ENCODE measurements around the gene BTG1. TPM values are rescaled to one million over a fixed set of nuclear protein-coding genes. Genes with fewer than 3 reads are reported as not detected.
A peak's percentile ranks its signal among the peaks of the same experiment; 100 is the strongest.
"Not testable (repeated sequence)": the region's sequence is repeated elsewhere in the genome, so short reads cannot be mapped to it uniquely, and the experiment has no call there.

Gene BTG1
- total RNA-seq, 1 experiment from 2014 or later = 6.2 TPM

DNA sequence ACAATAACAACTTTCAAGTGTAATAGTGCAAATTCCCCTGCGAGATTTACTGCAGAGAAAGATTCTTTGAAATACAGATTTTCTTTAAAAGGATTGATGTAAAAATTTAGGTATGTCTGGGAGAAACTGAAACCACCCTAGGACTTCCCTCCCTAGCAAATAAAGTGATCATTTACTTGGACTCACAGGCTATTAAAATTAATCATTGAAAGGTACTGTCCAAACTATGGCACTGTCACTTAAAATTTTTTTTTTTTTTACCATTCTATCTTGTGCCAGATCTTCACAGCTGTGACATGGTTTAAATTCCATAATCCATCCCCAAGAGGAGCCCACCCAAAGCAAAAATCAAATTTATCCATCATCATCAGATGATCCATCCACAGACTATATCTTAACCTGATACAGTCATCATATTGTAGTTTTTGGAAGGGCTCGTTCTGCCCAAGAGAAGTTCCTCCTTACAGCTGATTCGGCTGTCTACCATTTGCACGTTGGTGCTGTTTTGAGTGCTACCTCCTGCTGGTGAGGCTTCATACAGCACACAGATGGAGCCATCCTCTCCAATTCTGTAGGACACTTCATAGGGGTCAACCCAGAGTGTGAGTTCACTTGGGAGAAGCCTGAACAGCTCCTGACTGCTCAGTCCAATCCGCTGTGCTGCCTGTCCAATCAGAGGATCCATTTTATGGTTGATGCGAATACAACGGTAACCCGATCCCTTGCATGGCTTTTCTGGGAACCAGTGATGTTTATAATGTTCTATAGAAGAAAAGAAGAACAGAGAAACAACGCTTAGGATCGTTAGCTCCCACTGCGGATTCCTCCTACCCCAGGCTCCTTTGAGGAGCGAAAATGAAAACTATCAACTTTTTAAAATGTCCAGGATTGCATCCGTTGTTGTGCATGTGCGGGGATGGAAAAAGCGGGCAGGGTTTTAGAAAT, 1.7 kb downstream of the BTG1 start:
- H3K27ac ChIP-seq = peak overlapping the region; percentile 80
- peak overlapping the region; percentile 84 for H3K4me3 ChIP-seq
- peaks cover 65% of the 10 kb centered on the region for H3K36me3 ChIP-seq
- no peaks in the 10 kb centered on the region for H3K27me3 ChIP-seq (replicated peaks)
- no peaks in the 10 kb centered on the region for H3K9me3 ChIP-seq (replicated peaks)
- peaks cover 39% of the 10 kb centered on the region for H3K4me1 ChIP-seq (replicated peaks)
- DNase-seq (ENCODE audit: low read depth in 1 of 2, low spot score in 2 of 2) = peak; percentile 71 to 74

DNA sequence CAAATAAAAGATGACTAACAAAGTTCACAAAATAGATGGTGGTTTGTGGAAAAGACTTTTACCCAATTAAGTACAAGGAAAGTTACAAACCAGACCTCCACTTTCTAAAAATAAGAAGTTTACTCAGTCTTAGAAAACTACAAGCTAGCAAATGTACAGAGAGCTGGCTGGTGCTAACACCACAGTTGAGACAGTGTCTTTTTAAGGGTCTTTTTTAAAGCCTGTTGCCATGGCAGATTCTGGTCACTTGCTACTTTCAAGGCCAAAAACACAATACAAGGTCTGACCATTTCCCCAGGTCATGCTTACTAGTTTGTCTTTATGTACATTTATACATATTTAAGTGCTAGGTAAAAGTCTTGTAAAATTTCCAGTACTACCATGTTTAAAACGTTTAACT, 2.4 kb downstream of the BTG1 start:
- H3K9me3 ChIP-seq (replicated peaks) = no peaks in the 10 kb centered on the region
- no peak for DNase-seq (ENCODE audit: low read depth in 1 of 2, low spot score in 2 of 2)
- H3K36me3 ChIP-seq = peaks cover 70% of the 10 kb centered on the region
- peak overlapping the region; percentile 84 for H3K4me3 ChIP-seq
- H3K27ac ChIP-seq = peak overlapping the region; percentile 1; the same call in 1 of the 2 replicates
- H3K27me3 ChIP-seq (replicated peaks) = no peaks in the 10 kb centered on the region
- peaks cover 44% of the 10 kb centered on the region for H3K4me1 ChIP-seq (replicated peaks)

DNA sequence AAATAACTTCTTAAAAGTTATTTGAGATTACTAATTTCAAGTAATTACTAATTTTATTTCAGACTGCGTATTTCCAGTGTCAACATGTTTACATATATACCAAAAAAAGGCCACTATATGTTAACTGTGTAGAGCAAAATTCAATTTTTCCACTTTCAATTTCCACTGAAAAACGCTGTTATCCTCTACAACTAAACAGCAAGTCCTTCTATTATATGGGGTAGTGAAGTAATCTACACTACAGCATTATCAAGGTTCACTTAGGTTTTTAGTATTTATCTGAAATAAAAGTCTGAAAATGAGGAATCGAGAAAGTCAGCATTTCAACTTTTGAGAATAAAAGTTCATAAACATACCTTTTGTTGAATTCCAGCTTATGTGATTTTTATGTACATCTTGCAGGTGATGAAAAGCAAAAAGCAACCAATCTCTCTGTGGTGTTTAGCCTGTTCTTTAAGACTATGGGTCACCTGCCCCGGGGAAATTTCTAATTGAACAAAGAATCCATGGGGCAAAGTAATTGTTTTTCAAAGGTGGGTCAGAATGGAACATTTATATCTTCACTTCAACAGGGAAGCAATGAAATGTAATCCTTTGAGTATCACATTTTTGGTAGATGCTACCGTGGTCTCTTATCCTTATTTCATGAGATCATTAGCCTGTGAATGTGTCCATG, 3.3 kb downstream of the BTG1 start:
- peak overlapping the region; percentile 84 for H3K4me3 ChIP-seq
- H3K27ac ChIP-seq = no peak overlapping the region
- H3K27me3 ChIP-seq (replicated peaks) = no peaks in the 10 kb centered on the region
- no peak for DNase-seq (ENCODE audit: low read depth in 1 of 2, low spot score in 2 of 2)
- H3K4me1 ChIP-seq (replicated peaks) = peaks cover 53% of the 10 kb centered on the region
- no peaks in the 10 kb centered on the region for H3K9me3 ChIP-seq (replicated peaks)
- peaks cover 79% of the 10 kb centered on the region for H3K36me3 ChIP-seq

DNA sequence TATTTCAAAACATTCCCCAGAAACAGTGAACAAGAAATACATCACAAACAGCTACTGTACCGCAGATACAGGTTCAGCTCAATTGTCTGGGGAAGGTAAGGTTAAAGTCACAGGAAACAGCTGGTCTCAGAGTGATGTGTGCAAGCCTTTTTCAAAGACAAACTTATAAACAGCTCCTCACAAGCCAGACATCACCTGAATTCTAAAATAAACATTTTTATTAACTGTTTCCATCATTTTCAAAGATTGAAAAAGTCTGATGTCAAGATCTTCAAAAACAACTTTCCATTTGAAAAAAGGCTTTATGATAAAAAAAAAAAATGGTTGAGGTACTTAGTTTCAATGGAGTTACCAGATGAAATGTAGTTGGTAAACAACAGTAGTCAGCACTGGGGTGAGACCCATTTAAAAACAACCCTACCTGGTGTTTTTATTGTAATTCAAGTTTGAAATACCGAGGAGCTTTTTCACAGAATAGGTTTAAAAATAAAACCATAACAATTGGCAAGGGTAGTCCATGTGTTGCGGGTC, 4.0 kb downstream of the BTG1 start:
- Histone ChIP-seq H3K36me3 (peaks cover 84% of the 10 kb centered on the region), H3K4me1 (replicated peaks) (peaks cover 60% of the 10 kb centered on the region)
- no peak for DNase-seq (ENCODE audit: low read depth in 1 of 2, low spot score in 2 of 2)

DNA sequence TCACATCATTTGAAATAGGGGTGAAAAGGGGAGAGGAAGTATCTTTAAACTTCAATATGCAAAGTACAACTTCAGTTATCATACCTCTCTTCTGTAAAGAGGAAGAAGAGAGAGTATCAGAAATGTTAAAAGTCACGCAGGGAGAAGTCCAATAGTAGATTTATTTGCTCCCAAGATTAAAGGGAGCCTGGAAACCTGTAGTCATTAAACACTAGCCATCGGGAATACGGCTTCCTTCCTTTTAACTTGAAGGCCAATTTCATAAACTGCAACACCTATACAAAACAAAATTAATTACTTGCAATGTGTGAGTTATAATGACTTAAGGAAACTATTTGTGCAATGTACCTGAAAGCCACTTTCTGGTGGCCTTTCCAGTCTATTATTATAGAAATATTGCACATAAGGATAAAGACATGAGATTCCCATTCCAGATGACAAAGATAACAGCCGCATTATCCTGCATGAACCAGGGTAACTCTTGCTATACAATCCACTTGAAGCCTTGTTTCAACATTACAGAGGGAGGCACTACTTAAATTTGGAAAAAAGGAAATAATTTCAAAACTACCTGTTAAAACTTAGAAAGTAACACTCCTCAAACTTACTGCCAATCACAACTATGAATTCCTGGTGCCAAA, 4.6 kb downstream of the BTG1 start:
- H3K4me1 ChIP-seq (replicated peaks) = peaks cover 66% of the 10 kb centered on the region
- no peaks in the 10 kb centered on the region for H3K9me3 ChIP-seq (replicated peaks)
- DNase-seq (ENCODE audit: low read depth in 1 of 2, low spot score in 2 of 2) = no peak
- H3K4me3 ChIP-seq = peak overlapping the region; percentile 84
- H3K27ac ChIP-seq = no peak overlapping the region
- peaks cover 90% of the 10 kb centered on the region for H3K36me3 ChIP-seq
- no peaks in the 10 kb centered on the region for H3K27me3 ChIP-seq (replicated peaks)

More for the DNA sequence above, 4.0 kb downstream of the BTG1 start:
- H3K9me3 ChIP-seq (replicated peaks) = no peaks in the 10 kb centered on the region
- H3K4me3 ChIP-seq = peak overlapping the region; percentile 84
- H3K27ac ChIP-seq = no peak overlapping the region
- H3K27me3 ChIP-seq (replicated peaks) = no peaks in the 10 kb centered on the region

DNA sequence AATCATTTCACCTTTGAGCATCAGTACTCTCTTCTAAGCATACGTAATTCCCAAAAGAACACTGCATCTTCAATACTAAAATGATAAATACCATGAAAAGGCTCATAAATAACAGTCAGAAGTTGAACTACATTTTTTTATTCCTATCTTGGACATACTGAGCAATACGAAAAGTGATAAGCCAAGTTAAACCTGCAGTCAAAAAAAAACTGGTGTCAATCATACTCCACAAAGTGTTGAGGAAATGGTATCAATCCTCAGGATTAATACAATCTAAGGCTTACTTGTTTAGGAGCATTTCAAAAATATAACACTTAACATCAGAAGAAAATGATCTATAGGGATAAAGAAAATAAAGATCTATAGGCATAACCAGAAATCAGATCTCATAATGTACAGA, 5.5 kb downstream of the BTG1 start:
- peaks cover 71% of the 10 kb centered on the region for H3K4me1 ChIP-seq (replicated peaks)
- no peaks in the 10 kb centered on the region for H3K27me3 ChIP-seq (replicated peaks)
- DNase-seq (ENCODE audit: low read depth in 1 of 2, low spot score in 2 of 2) = no peak
- H3K27ac ChIP-seq = no peak overlapping the region
- no peaks in the 10 kb centered on the region for H3K9me3 ChIP-seq (replicated peaks)
- H3K36me3 ChIP-seq = peaks cover 87% of the 10 kb centered on the region
- no peak overlapping the region for H3K4me3 ChIP-seq

DNA sequence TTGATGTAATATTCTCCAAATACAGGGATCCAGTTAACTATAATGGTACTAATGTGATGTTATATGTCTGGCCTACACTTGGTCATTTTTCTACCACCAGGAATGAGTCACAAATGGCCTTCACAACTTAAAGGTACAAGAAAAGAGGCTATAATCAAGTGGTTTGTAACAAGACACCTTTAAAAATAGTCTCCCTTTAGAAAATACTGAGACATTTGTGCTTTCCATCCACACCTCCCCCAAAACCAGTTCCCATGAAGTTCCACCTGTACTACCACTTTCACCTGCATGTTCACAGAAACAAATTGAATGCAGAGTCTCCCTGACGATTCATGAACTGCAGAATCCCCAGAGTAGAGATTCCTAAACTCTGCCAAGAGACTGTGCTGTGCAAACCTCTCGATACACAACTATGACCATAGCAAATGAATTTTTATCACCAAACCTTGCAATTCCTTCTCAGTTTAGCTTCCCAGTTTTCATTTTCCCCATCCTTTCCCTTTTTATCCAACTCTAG, 6.0 kb downstream of the BTG1 start:
- Histone ChIP-seq H3K27me3 (replicated peaks) (no peaks in the 10 kb centered on the region), H3K4me3 (no peak overlapping the region), H3K4me1 (replicated peaks) (peaks cover 75% of the 10 kb centered on the region), H3K27ac (no peak overlapping the region), H3K36me3 (peaks cover 82% of the 10 kb centered on the region), H3K9me3 (replicated peaks) (no peaks in the 10 kb centered on the region)
- no peak for DNase-seq (ENCODE audit: low read depth in 1 of 2, low spot score in 2 of 2)

DNA sequence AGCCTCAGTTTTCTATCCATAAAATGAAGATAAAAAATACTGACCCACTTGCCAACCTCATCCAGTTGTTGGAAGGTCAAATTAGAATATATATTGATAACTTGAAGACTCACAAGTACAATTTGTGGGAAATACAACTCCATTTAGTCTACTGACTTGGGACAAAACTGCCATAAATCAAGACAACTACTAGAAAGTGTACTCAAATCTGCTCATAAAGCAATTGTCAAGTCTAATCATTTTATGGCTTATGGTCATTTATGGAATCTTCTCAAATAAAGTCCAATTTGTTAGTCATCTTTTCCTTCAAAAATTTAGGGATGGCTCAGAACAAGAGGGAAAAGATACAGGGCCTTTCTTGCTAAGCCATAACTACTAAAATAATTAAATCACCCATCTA, 7.0 kb downstream of the BTG1 start:
- H3K27me3 ChIP-seq (replicated peaks) = no peaks in the 10 kb centered on the region
- peak overlapping the region; percentile 97 for H3K27ac ChIP-seq
- no peak for DNase-seq (ENCODE audit: low read depth in 1 of 2, low spot score in 2 of 2)
- no peaks in the 10 kb centered on the region for H3K9me3 ChIP-seq (replicated peaks)
- peaks cover 72% of the 10 kb centered on the region for H3K36me3 ChIP-seq
- H3K4me3 ChIP-seq = no peak overlapping the region
- H3K4me1 ChIP-seq (replicated peaks) = peaks cover 86% of the 10 kb centered on the region

DNA sequence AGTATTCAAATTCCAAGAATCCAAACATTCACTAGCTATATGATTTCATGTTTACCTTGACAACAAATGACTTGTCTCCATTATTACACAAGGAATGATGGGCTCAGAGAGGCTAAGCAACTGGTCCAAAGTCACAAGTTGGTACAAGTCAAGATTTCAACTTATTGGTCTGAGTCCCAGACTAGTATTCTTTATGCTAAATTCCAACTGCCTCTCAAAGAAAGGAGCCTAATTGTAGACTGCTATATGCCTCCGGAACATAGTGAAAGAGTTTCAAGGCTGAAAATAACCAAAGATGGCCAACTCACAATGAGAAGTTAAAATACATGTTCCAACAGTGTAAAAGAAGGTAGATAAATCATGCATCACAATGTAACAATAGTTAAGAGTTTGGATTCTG, 7.5 kb downstream of the BTG1 start:
- no peak overlapping the region for H3K4me3 ChIP-seq
- no peaks in the 10 kb centered on the region for H3K27me3 ChIP-seq (replicated peaks)
- H3K4me1 ChIP-seq (replicated peaks) = peaks cover 82% of the 10 kb centered on the region
- H3K27ac ChIP-seq = peak overlapping the region; percentile 97
- H3K9me3 ChIP-seq (replicated peaks) = no peaks in the 10 kb centered on the region
- no peak for DNase-seq (ENCODE audit: low read depth in 1 of 2, low spot score in 2 of 2)
- H3K36me3 ChIP-seq = peaks cover 67% of the 10 kb centered on the region

DNA sequence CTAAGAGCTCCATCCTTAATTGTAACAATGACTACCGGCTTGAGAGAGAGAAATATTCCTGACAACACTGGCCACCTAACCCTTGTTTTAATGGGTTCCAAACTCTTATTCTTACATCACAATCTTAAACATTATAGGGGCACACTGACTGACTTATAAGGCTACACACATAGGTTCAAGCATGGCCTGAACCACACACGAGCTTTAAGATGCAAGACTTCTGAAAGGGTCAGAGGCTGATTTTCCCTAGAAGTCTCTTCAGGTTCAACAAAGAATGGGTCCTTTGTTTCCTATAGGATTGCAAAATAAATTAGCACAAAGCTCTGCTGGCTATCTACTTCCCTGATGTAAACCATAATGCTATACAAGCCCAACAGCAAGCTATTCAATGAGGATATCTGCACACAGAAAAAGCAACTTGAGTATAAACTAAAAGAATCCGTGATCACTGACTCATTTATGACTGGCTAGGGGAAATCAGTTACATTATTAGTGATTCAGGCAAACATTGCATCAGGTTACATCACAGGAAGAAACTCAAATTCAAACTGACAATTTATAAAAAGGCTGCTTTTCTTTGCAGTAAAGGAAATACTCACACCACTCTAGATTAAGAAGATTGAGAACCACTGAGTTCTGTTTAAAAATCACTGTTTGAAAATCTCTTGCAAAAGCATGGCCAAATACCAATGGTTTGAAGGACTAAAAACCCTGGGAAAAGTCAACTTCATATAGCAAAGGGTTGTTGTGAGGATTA, 8.5 kb downstream of the BTG1 start:
- Histone ChIP-seq H3K9me3 (replicated peaks) (no peaks in the 10 kb centered on the region), H3K4me1 (replicated peaks) (peaks cover 72% of the 10 kb centered on the region), H3K4me3 (no peak overlapping the region), H3K36me3 (peaks cover 57% of the 10 kb centered on the region), H3K27me3 (replicated peaks) (no peaks in the 10 kb centered on the region), H3K27ac (peak overlapping the region; percentile 97)
- DNase-seq (ENCODE audit: low read depth in 1 of 2, low spot score in 2 of 2) = peak in 1 of 2 experiments; percentile 71

DNA sequence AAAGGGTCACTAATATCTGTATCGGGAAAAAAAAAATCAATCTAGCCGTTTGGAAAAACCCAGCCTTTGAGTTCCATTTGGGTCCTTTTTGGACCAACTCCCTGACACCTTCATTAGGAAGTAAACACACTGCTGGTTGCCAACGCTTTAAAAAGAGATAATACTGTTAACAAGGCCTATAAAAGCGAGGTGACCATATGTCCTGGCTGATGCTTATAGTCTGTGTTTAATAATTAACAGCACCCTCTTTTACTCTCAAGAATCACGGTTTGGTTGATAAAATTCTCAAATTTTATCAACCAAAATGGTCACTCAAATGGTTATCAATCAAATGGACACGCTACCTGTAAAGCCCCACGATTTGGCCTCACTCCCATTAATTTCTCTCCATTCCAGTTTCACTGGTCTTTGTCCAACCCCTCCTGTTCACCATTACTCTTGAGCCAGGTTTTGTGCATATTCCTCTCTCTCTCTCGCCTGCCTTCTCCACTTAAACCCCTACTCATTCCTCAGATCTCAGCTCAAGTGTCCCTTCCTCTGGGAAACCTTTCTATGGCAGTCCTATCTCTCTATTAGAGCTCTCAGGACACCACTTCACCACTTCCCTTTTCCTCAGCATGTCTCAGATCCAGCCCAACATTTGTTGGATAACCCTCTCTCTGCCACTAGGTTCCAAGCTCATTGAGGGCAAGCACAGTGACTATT, 9.5 kb downstream of the BTG1 start:
- peaks cover 64% of the 10 kb centered on the region for H3K4me1 ChIP-seq (replicated peaks)
- no peaks in the 10 kb centered on the region for H3K27me3 ChIP-seq (replicated peaks)
- H3K4me3 ChIP-seq = no peak overlapping the region
- H3K9me3 ChIP-seq (replicated peaks) = no peaks in the 10 kb centered on the region
- peaks cover 54% of the 10 kb centered on the region for H3K36me3 ChIP-seq
- DNase-seq (ENCODE audit: low read depth in 1 of 2, low spot score in 2 of 2) = no peak
- H3K27ac ChIP-seq = peak overlapping the region; percentile 97

DNA sequence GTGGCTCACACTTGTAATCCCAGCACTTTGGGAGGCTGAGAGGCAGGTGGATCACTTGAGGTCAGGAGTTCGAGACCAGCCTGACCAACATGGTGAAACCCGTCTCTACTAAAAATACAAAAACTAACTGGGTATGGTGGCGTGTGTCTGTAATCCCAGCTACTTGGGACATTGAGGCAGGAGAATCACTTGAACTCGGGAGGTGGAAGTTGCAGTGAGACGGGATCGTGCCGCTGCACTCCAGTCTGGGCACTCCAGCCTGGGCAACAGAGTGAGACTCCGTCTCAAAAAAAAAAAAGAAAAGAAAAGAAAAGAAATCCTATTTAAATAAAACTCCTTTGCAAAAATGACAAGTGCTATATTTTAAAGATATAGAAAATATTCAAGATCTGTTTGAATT, 10.1 kb downstream of the BTG1 start:
- not testable (repeated sequence) for H3K27ac ChIP-seq; H3K9me3 ChIP-seq (replicated peaks); H3K4me3 ChIP-seq; DNase-seq (ENCODE audit: low read depth in 1 of 2, low spot score in 2 of 2); H3K27me3 ChIP-seq (replicated peaks)
- peaks cover 59% of the 10 kb centered on the region for H3K4me1 ChIP-seq (replicated peaks)
- peaks cover 49% of the 10 kb centered on the region for H3K36me3 ChIP-seq

Data from SJSA1 (cell line).